RPMI8226 (cell line): ENCODE measurements around the gene PDRG1.

ENCODE experiments used
- DNase-seq: peaks from one replicate; pipeline ENCODE4 v3.0.0-alpha.2; 2015

The PDRG1 gene

DNA sequence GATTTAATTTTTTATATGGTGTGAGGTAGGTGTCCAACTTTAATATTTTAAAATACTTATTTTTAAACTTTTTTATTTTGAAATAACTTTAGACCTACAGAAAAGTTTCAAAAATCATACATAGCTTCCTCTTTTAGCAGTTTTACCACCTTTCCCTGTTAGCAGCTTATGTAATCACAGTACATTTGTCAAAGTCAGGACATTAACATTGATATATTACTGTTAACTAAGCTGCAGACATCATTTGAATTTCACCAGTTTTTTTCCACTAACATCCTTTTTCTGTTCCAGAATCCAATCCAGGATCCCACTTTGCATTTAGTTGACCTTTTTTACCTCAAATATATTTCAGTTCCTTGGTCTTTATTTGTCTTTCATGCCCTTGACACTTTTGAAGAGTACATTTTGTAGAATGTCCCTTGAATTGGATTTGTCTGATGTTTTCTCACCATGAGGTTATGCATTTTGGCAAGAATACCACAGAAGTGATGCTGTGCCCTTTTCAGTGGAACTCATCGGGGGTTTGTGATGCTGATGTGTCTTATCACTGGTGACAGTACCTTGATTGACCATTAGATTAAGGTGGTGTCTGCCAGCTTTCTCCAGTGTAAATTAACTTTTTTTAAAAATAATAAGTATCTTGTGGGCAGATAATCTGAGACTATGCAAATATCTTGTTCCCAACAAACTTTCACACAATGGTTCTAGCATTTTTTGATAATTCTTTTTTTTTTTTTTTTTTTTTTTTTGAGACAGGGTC is 48.0 kb downstream of the PDRG1 start:
- DNase-seq = no peak

DNA sequence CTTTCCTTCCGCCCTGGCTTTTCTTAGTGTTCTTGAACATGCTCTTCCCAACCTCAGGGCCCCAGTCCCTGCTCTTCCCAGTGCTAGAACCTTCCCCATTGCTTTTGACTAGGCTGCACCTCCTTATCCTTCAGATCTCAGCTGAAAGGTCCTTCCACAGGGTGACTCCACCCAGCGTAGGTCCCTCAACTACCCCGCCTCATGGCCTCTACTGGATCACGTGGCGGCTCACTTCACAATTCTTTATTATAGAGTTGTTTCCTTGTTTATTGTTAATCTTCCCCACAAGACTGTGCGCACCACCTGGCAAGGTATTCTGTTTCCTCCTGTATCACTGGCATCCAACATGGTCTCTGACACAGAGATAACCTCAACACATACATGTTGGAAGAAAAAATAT is 50.2 kb downstream of the PDRG1 start:
- DNase-seq = no peak

GRCh38 chr20:31897541-31897940 is 54.3 kb downstream of the PDRG1 start:
- DNase-seq = no peak

GRCh38 chr20:31896049-31896448 is 55.8 kb downstream of the PDRG1 start:
- no peak for DNase-seq

DNA sequence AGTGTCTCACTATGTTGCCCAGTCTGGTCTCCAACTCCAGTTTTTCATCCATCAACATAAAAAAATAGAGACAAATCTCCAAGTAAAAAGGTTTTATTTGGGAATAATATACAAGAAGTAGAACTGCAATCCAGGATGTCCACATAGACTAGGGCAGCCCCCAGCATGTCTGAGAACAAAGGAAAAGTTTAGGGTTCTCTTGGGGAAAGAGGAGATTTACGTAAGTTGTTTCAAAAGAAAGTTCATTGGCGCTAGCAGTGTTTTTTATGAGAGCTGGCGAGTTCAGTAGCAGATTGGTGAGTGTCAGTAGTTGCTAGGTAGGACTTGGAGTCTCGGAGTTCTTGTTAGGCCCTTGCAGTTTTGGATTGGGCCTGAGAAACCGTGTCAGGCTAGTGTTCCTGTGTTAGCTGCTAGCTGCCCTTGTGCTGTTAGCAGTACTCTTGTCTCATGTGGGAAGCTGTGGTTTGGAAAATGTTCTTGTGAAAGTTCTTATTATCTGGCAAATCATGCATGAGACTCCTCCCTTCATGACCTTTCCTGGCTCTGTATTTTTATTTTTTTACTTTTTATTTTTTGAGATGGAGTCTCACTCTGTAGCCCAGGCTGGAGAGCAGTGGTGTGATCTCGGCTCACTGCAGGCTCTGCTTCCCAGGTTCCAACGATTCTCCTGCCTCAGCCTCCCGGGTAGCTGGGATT is 56.7 kb downstream of the PDRG1 start:
- peak; percentile 18 for DNase-seq
